ENCODE measurements around the gene VIL1. TPM values are rescaled to one million over a fixed set of nuclear protein-coding genes. Genes with fewer than 3 reads are reported as not detected.

The VIL1 gene
- polyA plus RNA-seq, 1 donor (not counting 4 experiments of a cell fraction or from before 2014, with no cell fraction given): not detected

DNA sequence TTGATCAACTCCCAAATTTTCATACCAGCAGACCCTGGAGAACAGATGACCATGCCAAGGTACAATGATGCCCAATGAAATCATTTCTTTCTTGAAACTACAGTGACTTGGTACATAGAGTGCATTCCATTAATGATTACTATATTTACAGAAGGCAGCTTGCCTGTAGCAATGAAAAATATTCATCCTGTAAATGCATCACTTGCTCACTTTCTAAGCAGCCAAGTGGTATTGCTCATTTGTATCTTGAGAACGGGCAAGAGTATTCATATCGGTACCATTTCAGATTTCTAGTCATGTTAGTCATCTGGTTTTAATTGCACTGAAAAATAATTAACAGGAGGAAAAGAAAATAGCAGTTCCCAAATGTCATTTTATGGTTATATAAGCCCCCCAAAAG lies 59.6 kb downstream of the VIL1 start:
- Histone ChIP-seq H3K27ac (ENCODE audit: control insufficient read depth, insufficient read depth, low read length) (no peak overlapping the region), H3K9me1 (ENCODE audit: control insufficient read depth, extremely low read depth, insufficient read depth, low read length) (no peaks in the 10 kb centered on the region), H3K79me2 (ENCODE audit: control insufficient read depth, insufficient read depth, low read length) (no peaks in the 10 kb centered on the region), H3K4me1 (ENCODE audit: control insufficient read depth, extremely low read depth, insufficient read depth, low read length) (no peaks in the 10 kb centered on the region), H3K9me3 (ENCODE audit: control insufficient read depth, low read depth, low read length) (no peaks in the 10 kb centered on the region), H3K9ac (ENCODE audit: control insufficient read depth, extremely low read depth, insufficient read depth, low read length) (no peak overlapping the region), H2AFZ (ENCODE audit: control insufficient read depth, low read length) (no peak overlapping the region), H3K4me3 (ENCODE audit: control insufficient read depth in 2 of 3, extremely low read depth in 1 of 3, insufficient read depth in 2 of 3, low read depth in 1 of 3, low read length in 3 of 3) (no peak overlapping the region), H3K27me3 (ENCODE audit: control insufficient read depth, extremely low read depth, insufficient read depth, low read length) (no peaks in the 10 kb centered on the region), H4K20me1 (ENCODE audit: control insufficient read depth, extremely low read depth, insufficient read depth, low read length) (no peaks in the 10 kb centered on the region), H3K4me2 (ENCODE audit: control insufficient read depth, extremely low read depth, insufficient read depth, low read depth, low read length) (no peak overlapping the region), H3K36me3 (ENCODE audit: control insufficient read depth in 2 of 2, extremely low read depth in 1 of 2, insufficient read depth in 2 of 2, low read length in 2 of 2) (peaks cover 0 to 5% of the 10 kb centered on the region in 2 experiments)
- dilution Hi-C loops (cut with MboI; ENCODE audit: extremely low pct_ligation_motif_present, low sequenced_read_pairs): no loop called here
- DNase-seq (ENCODE audit: low read depth, low spot score) (no peak), FAIRE-seq (no peak)
- no peak for TF ChIP-seq EZH2 (IDR thresholded peaks at IDR 0.05; ENCODE audit: low read length)
- TF ChIP-seq, protein P1, sequence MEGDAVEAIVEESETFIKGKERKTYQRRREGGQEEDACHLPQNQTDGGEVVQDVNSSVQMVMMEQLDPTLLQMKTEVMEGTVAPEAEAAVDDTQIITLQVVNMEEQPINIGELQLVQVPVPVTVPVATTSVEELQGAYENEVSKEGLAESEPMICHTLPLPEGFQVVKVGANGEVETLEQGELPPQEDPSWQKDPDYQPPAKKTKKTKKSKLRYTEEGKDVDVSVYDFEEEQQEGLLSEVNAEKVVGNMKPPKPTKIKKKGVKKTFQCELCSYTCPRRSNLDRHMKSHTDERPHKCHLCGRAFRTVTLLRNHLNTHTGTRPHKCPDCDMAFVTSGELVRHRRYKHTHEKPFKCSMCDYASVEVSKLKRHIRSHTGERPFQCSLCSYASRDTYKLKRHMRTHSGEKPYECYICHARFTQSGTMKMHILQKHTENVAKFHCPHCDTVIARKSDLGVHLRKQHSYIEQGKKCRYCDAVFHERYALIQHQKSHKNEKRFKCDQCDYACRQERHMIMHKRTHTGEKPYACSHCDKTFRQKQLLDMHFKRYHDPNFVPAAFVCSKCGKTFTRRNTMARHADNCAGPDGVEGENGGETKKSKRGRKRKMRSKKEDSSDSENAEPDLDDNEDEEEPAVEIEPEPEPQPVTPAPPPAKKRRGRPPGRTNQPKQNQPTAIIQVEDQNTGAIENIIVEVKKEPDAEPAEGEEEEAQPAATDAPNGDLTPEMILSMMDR (optimal IDR thresholded peaks at IDR 0.05 in 1 of 3, IDR thresholded peaks at IDR 0.05 in 1 of 3, conservative IDR thresholded peaks at IDR 0.05 in 1 of 3; ENCODE audit: extremely low read depth in 1 of 3, insufficient read depth in 2 of 3, low read length in 3 of 3): no peak

DNA sequence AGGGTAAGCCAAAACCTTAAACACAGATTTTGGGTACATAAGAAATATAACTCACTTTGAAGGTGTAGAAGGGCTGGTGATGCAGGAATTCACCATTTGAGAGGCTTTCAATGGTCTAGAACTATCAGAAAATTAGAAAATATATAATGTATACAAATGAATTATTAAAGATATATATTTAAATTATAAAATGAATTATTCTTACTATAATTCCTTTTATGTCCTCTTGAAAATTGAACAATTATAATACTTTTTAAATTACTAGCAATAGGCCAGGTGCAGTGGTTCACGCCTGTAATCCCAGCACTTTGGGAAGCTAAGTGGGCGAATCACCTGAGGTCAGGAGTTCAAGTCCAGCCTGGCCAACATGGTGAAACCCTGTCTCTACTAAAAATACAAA lies 60.7 kb downstream of the VIL1 start:
- Histone ChIP-seq H3K9ac (ENCODE audit: control insufficient read depth, extremely low read depth, insufficient read depth, low read length) (no peak overlapping the region), H3K27me3 (ENCODE audit: control insufficient read depth, extremely low read depth, insufficient read depth, low read length) (no peaks in the 10 kb centered on the region), H3K79me2 (ENCODE audit: control insufficient read depth, insufficient read depth, low read length) (no peaks in the 10 kb centered on the region), H3K9me3 (ENCODE audit: control insufficient read depth, low read depth, low read length) (no peaks in the 10 kb centered on the region), H3K36me3 (ENCODE audit: control insufficient read depth in 2 of 2, extremely low read depth in 1 of 2, insufficient read depth in 2 of 2, low read length in 2 of 2) (peaks cover 0 to 8% of the 10 kb centered on the region in 2 experiments), H3K4me3 (ENCODE audit: control insufficient read depth in 2 of 3, extremely low read depth in 1 of 3, insufficient read depth in 2 of 3, low read depth in 1 of 3, low read length in 3 of 3) (no peak overlapping the region), H2AFZ (ENCODE audit: control insufficient read depth, low read length) (no peak overlapping the region), H4K20me1 (ENCODE audit: control insufficient read depth, extremely low read depth, insufficient read depth, low read length) (no peaks in the 10 kb centered on the region), H3K9me1 (ENCODE audit: control insufficient read depth, extremely low read depth, insufficient read depth, low read length) (no peaks in the 10 kb centered on the region), H3K27ac (ENCODE audit: control insufficient read depth, insufficient read depth, low read length) (no peak overlapping the region), H3K4me1 (ENCODE audit: control insufficient read depth, extremely low read depth, insufficient read depth, low read length) (no peaks in the 10 kb centered on the region), H3K4me2 (ENCODE audit: control insufficient read depth, extremely low read depth, insufficient read depth, low read depth, low read length) (no peak overlapping the region)
- DNase-seq (ENCODE audit: low read depth, low spot score): no peak
- dilution Hi-C loops (cut with MboI; ENCODE audit: extremely low pct_ligation_motif_present, low sequenced_read_pairs): no loop called here
- TF ChIP-seq EZH2 (IDR thresholded peaks at IDR 0.05; ENCODE audit: low read length): no peak
- TF ChIP-seq, protein P1 (optimal IDR thresholded peaks at IDR 0.05 in 1 of 3, IDR thresholded peaks at IDR 0.05 in 1 of 3, conservative IDR thresholded peaks at IDR 0.05 in 1 of 3; ENCODE audit: extremely low read depth in 1 of 3, insufficient read depth in 2 of 3, low read length in 3 of 3): no peak
- no peak for FAIRE-seq
